ENCODE measurements around the gene ACD. TPM values are rescaled to one million over a fixed set of nuclear protein-coding genes. Genes with fewer than 3 reads are reported as not detected.

Gene ACD
- total RNA-seq, 1 experiment from 2014 or later = 41.3 TPM

DNA sequence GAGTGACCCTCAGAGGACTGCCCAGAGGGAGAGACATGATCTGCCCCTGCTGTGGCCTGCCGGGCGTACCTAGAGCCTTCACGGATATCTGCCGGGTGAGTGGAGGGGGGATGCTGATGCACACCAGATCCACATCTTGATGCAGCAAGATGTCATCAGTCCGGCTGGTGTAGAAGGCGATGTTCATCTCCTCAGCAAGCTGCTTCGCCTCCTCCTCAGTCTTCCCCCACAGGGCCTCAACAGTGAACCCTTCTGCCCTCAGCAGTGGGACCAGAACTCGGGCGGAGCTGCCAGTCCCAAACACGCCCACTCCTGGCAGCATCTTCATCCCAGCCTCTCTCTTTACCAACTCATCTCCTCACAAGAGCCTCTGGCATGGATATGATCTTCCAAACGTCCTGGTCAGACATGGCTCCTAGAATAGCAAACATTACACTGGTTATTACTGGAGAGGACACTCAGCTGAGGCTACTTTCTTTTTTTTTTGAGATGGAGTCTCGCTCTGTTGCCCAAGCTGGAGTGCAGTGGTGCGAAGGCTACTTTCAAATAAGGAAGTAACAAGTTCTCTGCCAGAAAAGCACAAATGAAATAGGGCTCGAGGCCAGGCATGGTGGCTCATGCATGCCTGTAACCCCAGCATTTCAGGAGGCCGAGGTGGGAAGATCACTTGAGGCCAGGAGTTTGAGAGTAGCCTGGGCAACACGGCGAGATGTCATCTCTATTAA lies 25.5 kb upstream of the ACD start:
- POLR2A ChIA-PET = no interaction called here
- ATAC-seq = no peak
- TF ChIP-seq, protein P1, sequence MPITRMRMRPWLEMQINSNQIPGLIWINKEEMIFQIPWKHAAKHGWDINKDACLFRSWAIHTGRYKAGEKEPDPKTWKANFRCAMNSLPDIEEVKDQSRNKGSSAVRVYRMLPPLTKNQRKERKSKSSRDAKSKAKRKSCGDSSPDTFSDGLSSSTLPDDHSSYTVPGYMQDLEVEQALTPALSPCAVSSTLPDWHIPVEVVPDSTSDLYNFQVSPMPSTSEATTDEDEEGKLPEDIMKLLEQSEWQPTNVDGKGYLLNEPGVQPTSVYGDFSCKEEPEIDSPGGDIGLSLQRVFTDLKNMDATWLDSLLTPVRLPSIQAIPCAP (CRISPR knock-in tag; IDR thresholded peaks at IDR 0.05) = no peak
- TF ChIP-seq CBFB (CRISPR knock-in tag; IDR thresholded peaks at IDR 0.05; ENCODE audit: low read depth) (no peak), NR2C2 (CRISPR knock-in tag; IDR thresholded peaks at IDR 0.05) (no peak), SOX15 (CRISPR knock-in tag; IDR thresholded peaks at IDR 0.05) (no peak), FOXK1 (CRISPR knock-in tag; IDR thresholded peaks at IDR 0.05) (no peak), RELA (CRISPR knock-in tag; IDR thresholded peaks at IDR 0.05; ENCODE audit: borderline replicate concordance) (no peak), NFYB (CRISPR knock-in tag; conservative IDR thresholded peaks at IDR 0.05; ENCODE audit: low read depth) (no peak), CREM (CRISPR knock-in tag; IDR thresholded peaks at IDR 0.05) (no peak), FOXJ3 (CRISPR knock-in tag; IDR thresholded peaks at IDR 0.05; ENCODE audit: borderline replicate concordance) (no peak), HMGA2 (CRISPR knock-in tag; IDR thresholded peaks at IDR 0.05) (no peak)
- TF ChIP-seq, protein P2, sequence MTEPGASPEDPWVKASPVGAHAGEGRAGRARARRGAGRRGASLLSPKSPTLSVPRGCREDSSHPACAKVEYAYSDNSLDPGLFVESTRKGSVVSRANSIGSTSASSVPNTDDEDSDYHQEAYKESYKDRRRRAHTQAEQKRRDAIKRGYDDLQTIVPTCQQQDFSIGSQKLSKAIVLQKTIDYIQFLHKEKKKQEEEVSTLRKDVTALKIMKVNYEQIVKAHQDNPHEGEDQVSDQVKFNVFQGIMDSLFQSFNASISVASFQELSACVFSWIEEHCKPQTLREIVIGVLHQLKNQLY (CRISPR knock-in tag; IDR thresholded peaks at IDR 0.05) = no peak
- TF ChIP-seq, protein P3, sequence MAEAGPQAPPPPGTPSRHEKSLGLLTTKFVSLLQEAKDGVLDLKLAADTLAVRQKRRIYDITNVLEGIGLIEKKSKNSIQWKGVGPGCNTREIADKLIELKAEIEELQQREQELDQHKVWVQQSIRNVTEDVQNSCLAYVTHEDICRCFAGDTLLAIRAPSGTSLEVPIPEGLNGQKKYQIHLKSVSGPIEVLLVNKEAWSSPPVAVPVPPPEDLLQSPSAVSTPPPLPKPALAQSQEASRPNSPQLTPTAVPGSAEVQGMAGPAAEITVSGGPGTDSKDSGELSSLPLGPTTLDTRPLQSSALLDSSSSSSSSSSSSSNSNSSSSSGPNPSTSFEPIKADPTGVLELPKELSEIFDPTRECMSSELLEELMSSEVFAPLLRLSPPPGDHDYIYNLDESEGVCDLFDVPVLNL (CRISPR knock-in tag; IDR thresholded peaks at IDR 0.05; ENCODE audit: borderline replicate concordance, low read depth) = no peak
- TF ChIP-seq, protein P4, sequence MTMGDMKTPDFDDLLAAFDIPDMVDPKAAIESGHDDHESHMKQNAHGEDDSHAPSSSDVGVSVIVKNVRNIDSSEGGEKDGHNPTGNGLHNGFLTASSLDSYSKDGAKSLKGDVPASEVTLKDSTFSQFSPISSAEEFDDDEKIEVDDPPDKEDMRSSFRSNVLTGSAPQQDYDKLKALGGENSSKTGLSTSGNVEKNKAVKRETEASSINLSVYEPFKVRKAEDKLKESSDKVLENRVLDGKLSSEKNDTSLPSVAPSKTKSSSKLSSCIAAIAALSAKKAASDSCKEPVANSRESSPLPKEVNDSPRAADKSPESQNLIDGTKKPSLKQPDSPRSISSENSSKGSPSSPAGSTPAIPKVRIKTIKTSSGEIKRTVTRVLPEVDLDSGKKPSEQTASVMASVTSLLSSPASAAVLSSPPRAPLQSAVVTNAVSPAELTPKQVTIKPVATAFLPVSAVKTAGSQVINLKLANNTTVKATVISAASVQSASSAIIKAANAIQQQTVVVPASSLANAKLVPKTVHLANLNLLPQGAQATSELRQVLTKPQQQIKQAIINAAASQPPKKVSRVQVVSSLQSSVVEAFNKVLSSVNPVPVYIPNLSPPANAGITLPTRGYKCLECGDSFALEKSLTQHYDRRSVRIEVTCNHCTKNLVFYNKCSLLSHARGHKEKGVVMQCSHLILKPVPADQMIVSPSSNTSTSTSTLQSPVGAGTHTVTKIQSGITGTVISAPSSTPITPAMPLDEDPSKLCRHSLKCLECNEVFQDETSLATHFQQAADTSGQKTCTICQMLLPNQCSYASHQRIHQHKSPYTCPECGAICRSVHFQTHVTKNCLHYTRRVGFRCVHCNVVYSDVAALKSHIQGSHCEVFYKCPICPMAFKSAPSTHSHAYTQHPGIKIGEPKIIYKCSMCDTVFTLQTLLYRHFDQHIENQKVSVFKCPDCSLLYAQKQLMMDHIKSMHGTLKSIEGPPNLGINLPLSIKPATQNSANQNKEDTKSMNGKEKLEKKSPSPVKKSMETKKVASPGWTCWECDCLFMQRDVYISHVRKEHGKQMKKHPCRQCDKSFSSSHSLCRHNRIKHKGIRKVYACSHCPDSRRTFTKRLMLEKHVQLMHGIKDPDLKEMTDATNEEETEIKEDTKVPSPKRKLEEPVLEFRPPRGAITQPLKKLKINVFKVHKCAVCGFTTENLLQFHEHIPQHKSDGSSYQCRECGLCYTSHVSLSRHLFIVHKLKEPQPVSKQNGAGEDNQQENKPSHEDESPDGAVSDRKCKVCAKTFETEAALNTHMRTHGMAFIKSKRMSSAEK (CRISPR knock-in tag; IDR thresholded peaks at IDR 0.05; ENCODE audit: borderline replicate concordance) = no peak
- TF ChIP-seq, protein P5, sequence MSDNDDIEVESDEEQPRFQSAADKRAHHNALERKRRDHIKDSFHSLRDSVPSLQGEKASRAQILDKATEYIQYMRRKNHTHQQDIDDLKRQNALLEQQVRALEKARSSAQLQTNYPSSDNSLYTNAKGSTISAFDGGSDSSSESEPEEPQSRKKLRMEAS (CRISPR knock-in tag; IDR thresholded peaks at IDR 0.05) = no peak

DNA sequence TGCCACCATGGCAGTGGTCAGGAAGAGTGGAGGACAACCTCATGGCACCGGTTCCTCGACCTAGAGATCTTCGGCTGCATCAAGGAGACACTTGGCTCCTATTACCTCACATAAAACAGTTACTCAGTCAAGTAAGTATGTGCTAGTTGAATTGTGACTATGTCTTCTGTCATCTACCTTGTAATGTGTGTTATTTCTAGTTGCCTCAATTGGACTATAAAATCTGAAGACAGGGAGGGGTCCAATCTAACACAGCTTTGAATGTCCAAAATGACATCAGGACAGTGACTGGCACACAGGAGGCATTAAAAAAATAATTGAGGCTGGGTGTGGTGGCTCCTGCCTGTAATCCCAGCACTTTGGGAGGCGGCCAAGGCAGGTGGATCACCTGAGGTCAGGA lies 23.7 kb upstream of the ACD start:
- Mint-ChIP-seq H3K27ac (no peak overlapping the region), H3K4me3 (no peak overlapping the region), H3K36me3 (peaks cover 16% of the 10 kb centered on the region), H3K27me3 (ENCODE audit: low read depth) (no peaks in the 10 kb centered on the region), H3K4me1 (no peaks in the 10 kb centered on the region), H3K9me3 (no peaks in the 10 kb centered on the region)
- ATAC-seq (no peak), DNase-seq (ENCODE audit: low spot score) (no peak)
- POLR2A ChIA-PET = no interaction called here
- TF ChIP-seq, protein P6, sequence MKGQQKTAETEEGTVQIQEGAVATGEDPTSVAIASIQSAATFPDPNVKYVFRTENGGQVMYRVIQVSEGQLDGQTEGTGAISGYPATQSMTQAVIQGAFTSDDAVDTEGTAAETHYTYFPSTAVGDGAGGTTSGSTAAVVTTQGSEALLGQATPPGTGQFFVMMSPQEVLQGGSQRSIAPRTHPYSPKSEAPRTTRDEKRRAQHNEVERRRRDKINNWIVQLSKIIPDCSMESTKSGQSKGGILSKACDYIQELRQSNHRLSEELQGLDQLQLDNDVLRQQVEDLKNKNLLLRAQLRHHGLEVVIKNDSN (CRISPR knock-in tag; IDR thresholded peaks at IDR 0.05) = no peak
- TF ChIP-seq FOXJ3 (CRISPR knock-in tag; IDR thresholded peaks at IDR 0.05; ENCODE audit: borderline replicate concordance) = no peak
- TF ChIP-seq, protein P7, sequence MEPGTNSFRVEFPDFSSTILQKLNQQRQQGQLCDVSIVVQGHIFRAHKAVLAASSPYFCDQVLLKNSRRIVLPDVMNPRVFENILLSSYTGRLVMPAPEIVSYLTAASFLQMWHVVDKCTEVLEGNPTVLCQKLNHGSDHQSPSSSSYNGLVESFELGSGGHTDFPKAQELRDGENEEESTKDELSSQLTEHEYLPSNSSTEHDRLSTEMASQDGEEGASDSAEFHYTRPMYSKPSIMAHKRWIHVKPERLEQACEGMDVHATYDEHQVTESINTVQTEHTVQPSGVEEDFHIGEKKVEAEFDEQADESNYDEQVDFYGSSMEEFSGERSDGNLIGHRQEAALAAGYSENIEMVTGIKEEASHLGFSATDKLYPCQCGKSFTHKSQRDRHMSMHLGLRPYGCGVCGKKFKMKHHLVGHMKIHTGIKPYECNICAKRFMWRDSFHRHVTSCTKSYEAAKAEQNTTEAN (CRISPR knock-in tag; IDR thresholded peaks at IDR 0.05) = no peak
- no peak for TF ChIP-seq TP53 (CRISPR knock-in tag; IDR thresholded peaks at IDR 0.05)
- CTCF ChIA-PET = interaction anchor here (1.6 kb wide), 1 partner anchor 163 kb away, joined by 5 read pairs; no protein-coding TSS in a partner anchor

More for the DNA sequence above, 25.5 kb upstream of the ACD start:
- Mint-ChIP-seq H3K27ac (no peak overlapping the region), H3K9me3 (no peaks in the 10 kb centered on the region), H3K4me3 (no peak overlapping the region), H3K27me3 (ENCODE audit: low read depth) (no peaks in the 10 kb centered on the region), H3K36me3 (peaks cover 16% of the 10 kb centered on the region), H3K4me1 (no peaks in the 10 kb centered on the region)
- CTCF ChIA-PET = interaction anchor here (1.0 kb wide), 1 partner anchor 131 kb away, joined by 3 read pairs; no protein-coding TSS in a partner anchor
- no peak for DNase-seq (ENCODE audit: low spot score)

Data from WTC11 (cell line).